Activated naive CD8-positive, alpha-beta T cell treated with anti-CD3 and anti-CD28 coated beads, Interleukin-2, amount 50 U/mL, for 24 hours (primary cell): ENCODE data around the gene BLACAT1.
"Not testable (repeated sequence)": the region's sequence is repeated elsewhere in the genome, so short reads cannot be mapped to it uniquely, and the experiment has no call there.

ENCODE experiments used
- ATAC-seq: fragments of 150-1000 bp; cut with Tn5 transposase; one replicate; pipeline ENCODE4 v1.10.0; 2021
- DNase-seq: peaks from one replicate; pipeline ENCODE4 v3.0.0; 2021
- H3K27ac Mint-ChIP-seq: one replicate; pipeline ENCODE4 v1.8.0; 2021; ENCODE audit warnings: mild to moderate bottlenecking, mixed read lengths
- H3K27me3 Mint-ChIP-seq: one replicate; pipeline ENCODE4 v1.8.0; 2021; ENCODE audit warnings: mixed read lengths
- H3K36me3 Mint-ChIP-seq: one replicate; pipeline ENCODE4 v1.8.0; 2021; ENCODE audit warnings: low read depth, mixed read lengths
- H3K4me1 Mint-ChIP-seq: one replicate; pipeline ENCODE4 v1.8.0; 2021; ENCODE audit warnings: mixed read lengths
- H3K4me3 Mint-ChIP-seq: one replicate; pipeline ENCODE4 v1.8.0; 2021; ENCODE audit warnings: mild to moderate bottlenecking, moderate library complexity, mixed read lengths
- H3K9me3 Mint-ChIP-seq: one replicate; pipeline ENCODE4 v1.8.0; 2021; ENCODE audit warnings: mixed read lengths

Gene BLACAT1

DNA sequence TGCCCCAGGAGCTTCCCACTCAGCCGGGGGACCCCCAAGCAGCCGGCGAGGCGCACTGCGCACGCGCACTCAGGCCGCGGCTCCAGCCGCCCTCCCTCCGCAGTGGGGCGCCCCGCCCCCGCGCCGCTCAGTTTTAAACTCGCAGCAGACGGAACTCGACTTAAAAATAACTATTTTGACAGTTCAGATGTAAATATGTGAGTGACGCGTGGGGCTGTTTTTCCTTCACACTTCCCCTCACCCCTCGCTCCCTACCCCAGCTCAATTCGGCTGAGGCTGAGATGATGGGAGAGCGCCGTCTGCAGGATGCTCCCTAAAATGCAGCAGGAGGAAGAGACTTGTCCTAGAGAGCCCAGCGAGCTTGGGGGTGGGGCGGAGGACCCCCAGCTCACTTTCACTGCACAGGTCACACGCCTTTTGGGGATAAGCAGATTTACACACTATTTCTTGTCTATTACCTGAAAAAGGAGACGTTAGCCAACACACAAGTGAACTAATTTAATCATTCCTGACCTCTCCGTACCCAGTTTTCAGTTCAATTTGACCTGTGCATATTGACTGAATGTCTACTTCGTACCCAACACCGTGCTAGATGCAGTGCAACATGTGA is 25.0 kb downstream of the BLACAT1 start:
- Mint-ChIP-seq H3K36me3 (no peaks in the 10 kb centered on the region), H3K9me3 (no peaks in the 10 kb centered on the region), H3K4me3 (peak overlapping the region; percentile 78), H3K4me1 (peaks cover 15% of the 10 kb centered on the region), H3K27ac (no peak overlapping the region), H3K27me3 (peaks cover 5% of the 10 kb centered on the region)
- ATAC-seq (peak; percentile 55), DNase-seq (peak; percentile 71)

DNA sequence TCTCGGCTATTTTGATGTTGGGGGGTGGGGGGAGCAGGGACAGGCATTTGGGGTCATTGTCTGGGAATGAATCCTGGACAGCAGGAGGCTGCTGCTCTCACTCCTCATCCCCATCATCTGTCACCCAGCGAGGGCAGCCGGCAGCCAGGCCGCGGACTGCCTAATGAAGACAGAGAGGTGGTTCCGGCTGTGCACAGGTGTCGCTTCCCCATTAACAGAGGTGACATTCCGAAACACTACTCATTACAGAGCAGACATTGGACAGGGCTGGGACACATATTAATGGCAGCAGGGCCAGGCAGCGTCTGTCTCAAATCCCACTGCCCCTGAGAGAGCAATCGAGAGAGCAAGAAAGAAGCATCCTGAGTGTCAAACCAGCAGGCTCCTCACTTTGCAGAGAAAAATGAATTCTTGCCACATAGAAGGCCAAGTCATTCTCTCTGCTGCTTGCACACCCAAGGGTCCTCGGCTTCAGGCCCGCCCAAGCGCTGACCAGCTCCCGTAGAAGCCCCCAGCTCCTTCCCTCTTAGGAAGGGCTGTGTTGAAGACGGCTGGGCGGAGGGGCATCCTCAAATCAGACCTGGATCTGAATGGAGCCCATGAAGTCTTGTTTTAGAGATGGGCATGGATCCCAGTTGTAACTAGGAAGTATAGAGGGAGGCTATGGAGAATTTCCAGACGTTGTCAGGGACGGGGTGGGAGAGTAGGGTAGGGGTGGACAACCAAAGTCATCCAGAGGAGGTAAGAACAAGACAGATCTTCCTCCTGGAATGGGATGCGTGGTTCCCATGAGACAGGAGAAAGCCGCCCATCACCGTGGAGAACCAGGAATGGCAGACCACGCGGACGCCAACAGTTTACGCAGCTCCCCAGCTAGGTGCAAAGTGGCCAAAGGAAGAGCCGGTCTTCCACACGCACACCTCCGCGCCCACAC is 25.8 kb downstream of the BLACAT1 start:
- Mint-ChIP-seq H3K27me3 (peaks cover 3% of the 10 kb centered on the region), H3K27ac (peak overlapping the region; percentile 30), H3K36me3 (no peaks in the 10 kb centered on the region), H3K4me1 (peaks cover 15% of the 10 kb centered on the region), H3K9me3 (no peaks in the 10 kb centered on the region), H3K4me3 (peak overlapping the region; percentile 78)
- DNase-seq (no peak), ATAC-seq (no peak)

DNA sequence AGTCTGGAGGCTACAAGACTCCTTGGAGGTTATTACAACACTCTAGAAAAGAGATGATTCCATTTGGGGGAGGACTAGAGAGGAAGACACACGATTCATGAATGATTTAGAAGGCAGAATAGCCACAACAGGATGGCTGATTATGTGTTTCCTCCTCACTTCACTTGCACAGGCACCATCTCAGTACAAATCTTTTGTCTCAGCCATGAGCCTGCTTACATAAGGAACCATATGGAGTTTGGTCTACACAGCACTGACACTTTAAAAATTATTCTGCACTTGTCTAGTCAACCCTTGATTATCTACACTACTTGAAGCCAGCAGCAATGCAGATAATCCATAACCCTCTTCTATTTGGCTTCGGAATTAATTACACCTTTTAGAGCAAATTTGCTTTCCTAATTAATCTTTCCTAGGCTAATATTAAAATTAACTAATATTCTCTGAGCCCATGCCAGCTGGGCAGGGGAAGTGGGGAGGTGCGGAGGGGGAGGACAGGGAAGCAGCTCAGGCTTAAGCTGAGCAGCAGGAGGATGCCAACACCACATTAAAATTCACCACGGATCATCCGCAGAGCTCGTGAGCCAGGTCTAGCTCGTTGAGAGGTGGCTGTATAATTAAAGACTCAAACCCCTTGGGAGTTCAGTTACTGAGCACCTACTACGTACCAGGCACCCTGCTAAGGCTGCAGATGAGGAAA is 30.8 kb downstream of the BLACAT1 start:
- H3K27ac Mint-ChIP-seq = no peak overlapping the region
- peaks cover 15% of the 10 kb centered on the region for H3K27me3 Mint-ChIP-seq
- DNase-seq = no peak
- H3K4me1 Mint-ChIP-seq = peaks cover 2% of the 10 kb centered on the region
- no peaks in the 10 kb centered on the region for H3K9me3 Mint-ChIP-seq
- no peak overlapping the region for H3K4me3 Mint-ChIP-seq
- no peak for ATAC-seq
- H3K36me3 Mint-ChIP-seq = no peaks in the 10 kb centered on the region

DNA sequence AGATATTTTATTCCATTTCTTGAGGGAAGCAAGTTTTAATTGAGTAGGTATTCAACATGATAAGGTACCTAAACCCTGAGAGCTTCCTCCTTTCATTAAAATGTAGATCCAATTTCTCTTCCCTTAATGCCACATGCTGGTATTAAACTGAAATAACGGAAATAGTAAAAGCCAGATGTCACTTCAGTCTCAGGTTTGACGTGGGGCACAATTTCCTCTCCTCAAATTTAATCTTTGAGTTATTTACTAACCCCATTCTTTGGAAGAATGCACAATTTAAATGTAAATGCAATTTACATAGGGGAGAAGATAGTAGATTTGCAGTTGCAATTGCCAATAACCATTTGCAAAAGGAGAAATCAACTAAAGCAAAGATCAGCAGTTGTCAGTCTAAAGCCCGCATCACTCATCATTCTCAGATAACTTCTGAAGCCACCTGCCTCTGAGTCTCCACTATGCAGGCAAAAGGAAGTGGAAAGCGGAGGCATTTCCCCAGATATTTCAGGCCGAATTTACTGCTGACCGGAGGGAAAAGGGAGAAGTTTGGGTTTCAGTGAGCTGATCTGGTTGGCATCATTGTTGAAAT is 31.9 kb downstream of the BLACAT1 start:
- Mint-ChIP-seq H3K9me3 (no peaks in the 10 kb centered on the region), H3K4me3 (no peak overlapping the region), H3K27me3 (peaks cover 15% of the 10 kb centered on the region), H3K36me3 (no peaks in the 10 kb centered on the region), H3K4me1 (no peaks in the 10 kb centered on the region), H3K27ac (no peak overlapping the region)
- ATAC-seq (no peak), DNase-seq (no peak)

DNA sequence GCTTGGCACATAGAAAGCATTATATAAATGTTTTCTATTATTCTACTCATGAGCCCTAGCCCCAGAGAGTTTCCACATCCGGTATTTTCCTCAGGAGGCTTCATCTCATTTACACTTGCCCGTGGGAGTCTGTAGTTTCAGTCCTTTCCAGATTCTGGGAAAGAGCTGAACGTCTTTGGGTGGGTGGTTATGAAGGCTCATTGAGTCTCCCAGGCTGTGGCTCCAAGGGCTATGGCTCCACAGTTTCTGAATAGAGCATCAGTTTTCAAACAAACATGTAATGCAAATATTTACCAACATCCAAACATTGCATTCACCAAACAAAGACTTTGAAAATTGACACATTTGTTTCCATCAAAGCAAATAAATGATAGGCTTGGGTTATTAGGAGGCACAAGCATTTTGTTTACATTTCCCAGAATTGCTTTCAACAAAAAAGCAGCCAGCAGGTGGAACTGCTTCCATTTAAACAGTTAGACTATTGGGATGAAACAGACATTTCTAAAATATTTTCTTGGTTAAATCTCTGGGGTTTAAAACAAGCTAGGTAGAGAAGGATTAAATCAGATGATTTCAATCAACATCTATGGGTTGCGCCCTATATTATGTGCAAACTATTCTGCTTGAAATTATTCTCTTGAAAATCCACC is 32.7 kb downstream of the BLACAT1 start:
- peaks cover 12% of the 10 kb centered on the region for H3K27me3 Mint-ChIP-seq
- DNase-seq = no peak
- no peaks in the 10 kb centered on the region for H3K36me3 Mint-ChIP-seq
- no peaks in the 10 kb centered on the region for H3K4me1 Mint-ChIP-seq
- no peak overlapping the region for H3K4me3 Mint-ChIP-seq
- ATAC-seq = no peak
- H3K27ac Mint-ChIP-seq = no peak overlapping the region
- H3K9me3 Mint-ChIP-seq = no peaks in the 10 kb centered on the region

DNA sequence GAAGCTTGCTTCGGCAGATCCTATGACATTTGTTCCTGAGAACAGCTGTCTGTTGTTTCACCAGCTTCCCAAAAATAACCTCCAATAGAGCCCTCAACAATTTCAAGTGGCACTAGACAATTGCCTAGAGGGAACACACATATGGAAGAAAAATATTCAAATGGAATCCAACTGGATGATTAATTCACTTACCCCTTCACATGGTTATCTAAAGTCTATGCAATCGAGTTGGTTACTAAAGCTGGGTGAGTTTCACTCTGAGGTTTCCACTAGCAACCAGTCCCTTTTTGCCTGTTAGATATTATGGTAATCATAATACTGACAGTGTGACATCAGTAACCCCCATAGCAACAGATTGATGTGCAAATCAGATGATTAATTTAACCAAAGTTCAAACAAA is 34.0 kb downstream of the BLACAT1 start, which contains the start of gene LEMD1:
Gene LEMD1, minus strand, starts transcription at position 259 of the 400 bp plus-strand sequence. CDS start 1,520 bp downstream, outside the sequence.
- no peak for ATAC-seq
- DNase-seq = no peak
- no peaks in the 10 kb centered on the region for H3K4me1 Mint-ChIP-seq
- H3K27me3 Mint-ChIP-seq = peaks cover 12% of the 10 kb centered on the region
- no peak within 1 kb of the TSS for H3K4me3 Mint-ChIP-seq
- H3K9me3 Mint-ChIP-seq = no peaks in the 10 kb centered on the region
- no peaks in the 10 kb centered on the region for H3K36me3 Mint-ChIP-seq
- H3K27ac Mint-ChIP-seq = no peak within 1 kb of the TSS

DNA sequence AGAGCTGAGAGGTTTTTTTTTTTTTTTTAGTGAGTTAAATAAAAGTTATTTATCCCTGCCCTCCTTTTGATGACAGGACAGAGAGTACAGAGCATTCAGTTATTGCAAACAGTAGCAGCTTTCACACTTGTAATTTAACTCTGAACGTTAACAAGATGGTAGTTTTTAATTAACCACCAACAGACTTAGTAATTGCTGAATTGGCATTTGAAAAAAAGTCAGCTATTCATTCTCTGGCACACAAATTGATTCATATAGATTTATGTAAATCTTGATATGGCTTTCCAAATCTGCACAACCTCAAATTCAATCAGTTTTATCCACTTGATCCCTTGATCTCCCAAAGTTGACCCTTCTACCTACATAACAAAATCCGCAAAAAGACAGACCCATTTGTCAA is 34.9 kb downstream of the BLACAT1 start:
- ATAC-seq (no peak), DNase-seq (no peak)
- no peaks in the 10 kb centered on the region for H3K9me3 Mint-ChIP-seq
- no peak overlapping the region for H3K4me3 Mint-ChIP-seq
- H3K36me3 Mint-ChIP-seq = no peaks in the 10 kb centered on the region
- H3K27me3 Mint-ChIP-seq = peaks cover 12% of the 10 kb centered on the region
- no peak overlapping the region for H3K27ac Mint-ChIP-seq
- no peaks in the 10 kb centered on the region for H3K4me1 Mint-ChIP-seq

DNA sequence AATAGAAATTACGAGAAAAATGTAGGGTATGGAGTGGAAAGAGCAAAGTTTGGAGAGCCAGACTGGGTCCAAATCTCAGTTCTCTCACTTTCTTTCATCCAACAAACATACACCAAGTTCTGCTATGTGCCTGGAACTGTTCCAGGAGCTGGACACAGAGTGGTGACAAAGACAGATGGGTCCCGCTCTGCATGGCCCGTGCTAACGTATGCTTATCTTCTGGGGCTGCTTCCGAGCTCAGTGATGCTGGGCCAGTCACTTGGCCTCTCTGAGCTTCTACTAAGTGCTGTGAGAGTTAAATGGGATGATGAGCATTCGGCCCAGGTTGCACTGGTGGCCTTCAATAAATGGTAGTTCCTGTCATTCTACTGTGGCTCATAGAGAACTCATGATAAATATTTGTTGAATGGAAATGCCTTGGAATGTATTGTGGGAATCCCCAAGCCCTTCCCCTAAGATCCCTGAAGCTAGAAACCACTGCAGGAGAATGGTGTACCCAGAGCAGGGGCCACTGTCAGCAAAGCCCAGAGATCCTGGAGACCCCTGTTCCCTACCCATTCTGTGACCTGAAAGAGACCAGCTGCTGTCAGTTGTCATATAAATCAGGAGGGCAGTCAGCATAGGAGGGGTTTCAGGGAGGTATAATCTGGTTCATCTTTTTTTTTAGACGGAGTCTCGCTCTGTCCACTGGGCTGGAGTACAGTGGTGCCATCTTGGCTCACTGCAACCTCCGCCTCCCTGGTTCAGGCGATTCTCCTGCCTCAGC is 37.8 kb downstream of the BLACAT1 start:
- Mint-ChIP-seq H3K27me3 (peaks cover 4% of the 10 kb centered on the region), H3K36me3 (no peaks in the 10 kb centered on the region), H3K27ac (no peak overlapping the region), H3K4me1 (no peaks in the 10 kb centered on the region), H3K4me3 (no peak overlapping the region), H3K9me3 (no peaks in the 10 kb centered on the region)
- DNase-seq (no peak), ATAC-seq (no peak)

DNA sequence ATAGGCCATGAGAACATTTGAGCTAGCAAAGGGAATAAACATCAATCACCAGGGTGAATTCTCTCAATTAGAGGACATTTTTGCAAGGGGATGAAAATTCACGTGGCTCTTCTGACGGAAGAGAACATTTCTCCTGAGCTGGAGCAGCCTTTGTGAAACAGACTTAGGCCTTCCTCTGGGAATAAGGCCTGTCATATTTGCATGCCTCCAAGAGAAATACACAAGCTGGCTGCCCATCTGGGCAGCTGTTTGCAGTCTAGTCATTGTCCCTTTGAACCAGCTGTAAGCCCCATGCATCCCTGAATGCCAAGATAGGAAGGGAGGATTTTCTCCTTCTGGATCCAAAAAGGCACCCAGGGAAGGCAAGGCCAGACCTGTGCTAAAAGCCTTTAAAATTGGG is 39.5 kb downstream of the BLACAT1 start:
- no peaks in the 10 kb centered on the region for H3K36me3 Mint-ChIP-seq
- H3K27ac Mint-ChIP-seq = no peak overlapping the region
- DNase-seq = no peak
- no peaks in the 10 kb centered on the region for H3K27me3 Mint-ChIP-seq
- H3K4me3 Mint-ChIP-seq = no peak overlapping the region
- H3K9me3 Mint-ChIP-seq = no peaks in the 10 kb centered on the region
- H3K4me1 Mint-ChIP-seq = no peaks in the 10 kb centered on the region
- no peak for ATAC-seq

DNA sequence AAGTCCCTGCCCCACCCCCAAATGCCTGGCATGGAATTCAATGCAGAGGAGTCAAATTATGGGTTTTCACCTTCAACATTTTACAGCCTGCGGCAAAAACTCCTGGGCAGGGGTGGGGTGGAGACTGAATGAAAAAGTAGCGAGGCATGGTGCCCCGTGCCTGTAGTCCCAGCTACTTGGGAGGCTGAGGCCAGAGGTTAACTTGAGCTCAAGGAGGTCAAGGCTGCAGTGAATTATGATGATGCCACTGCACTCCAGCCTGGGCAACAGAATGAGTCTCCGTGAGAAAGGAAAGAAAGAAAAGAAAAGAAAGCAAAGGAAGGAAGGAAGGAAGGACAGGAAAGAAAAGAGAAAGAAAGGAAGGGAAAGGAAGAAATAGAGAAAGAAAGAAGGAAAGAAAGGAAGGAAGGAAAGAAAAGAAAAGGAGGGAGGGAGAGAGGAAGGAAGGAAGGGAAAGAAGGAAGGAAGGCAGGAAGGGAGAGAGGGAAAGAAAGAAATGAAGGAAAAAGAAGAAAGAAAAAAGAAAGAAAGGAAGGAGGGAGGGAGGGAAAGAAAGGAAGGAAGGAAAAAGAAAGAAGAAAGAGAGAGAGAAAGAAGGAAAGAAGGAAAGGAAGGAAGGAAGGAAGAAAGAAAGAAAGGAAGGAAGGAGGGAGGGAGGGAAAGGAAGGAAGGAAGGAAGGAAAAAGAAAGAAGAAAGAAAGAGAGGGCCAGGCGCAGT is 45.1 kb downstream of the BLACAT1 start:
- ATAC-seq (no peak), DNase-seq (no peak)
- no peak overlapping the region for H3K27ac Mint-ChIP-seq
- peaks cover 5% of the 10 kb centered on the region for H3K4me1 Mint-ChIP-seq
- H3K4me3 Mint-ChIP-seq = no peak overlapping the region
- H3K27me3 Mint-ChIP-seq = no peaks in the 10 kb centered on the region
- no peaks in the 10 kb centered on the region for H3K9me3 Mint-ChIP-seq
- no peaks in the 10 kb centered on the region for H3K36me3 Mint-ChIP-seq

DNA sequence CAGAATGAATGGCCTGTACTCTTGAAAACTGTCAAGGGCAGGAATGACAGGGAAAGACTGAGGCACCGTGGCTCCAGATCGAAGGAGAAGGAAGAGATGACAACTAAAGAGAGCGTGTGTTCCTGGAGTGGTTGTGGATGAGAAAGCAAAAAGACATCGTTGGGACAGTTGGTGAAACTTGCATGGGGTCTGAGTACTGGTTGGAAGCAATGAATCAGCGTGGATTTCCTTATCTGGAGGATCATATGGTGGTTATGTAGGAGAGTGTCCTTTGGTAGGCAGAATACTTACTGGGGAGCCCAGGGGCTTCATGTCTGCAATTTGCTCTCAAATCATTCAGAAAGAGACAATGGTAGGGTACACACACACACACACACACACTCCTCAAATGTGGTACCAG is 47.9 kb downstream of the BLACAT1 start:
- Mint-ChIP-seq H3K4me3 (no peak overlapping the region), H3K9me3 (no peaks in the 10 kb centered on the region), H3K27me3 (peaks cover 1% of the 10 kb centered on the region), H3K27ac (no peak overlapping the region), H3K4me1 (peaks cover 5% of the 10 kb centered on the region), H3K36me3 (peaks cover 2% of the 10 kb centered on the region)
- no peak for ATAC-seq
- DNase-seq = no peak

DNA sequence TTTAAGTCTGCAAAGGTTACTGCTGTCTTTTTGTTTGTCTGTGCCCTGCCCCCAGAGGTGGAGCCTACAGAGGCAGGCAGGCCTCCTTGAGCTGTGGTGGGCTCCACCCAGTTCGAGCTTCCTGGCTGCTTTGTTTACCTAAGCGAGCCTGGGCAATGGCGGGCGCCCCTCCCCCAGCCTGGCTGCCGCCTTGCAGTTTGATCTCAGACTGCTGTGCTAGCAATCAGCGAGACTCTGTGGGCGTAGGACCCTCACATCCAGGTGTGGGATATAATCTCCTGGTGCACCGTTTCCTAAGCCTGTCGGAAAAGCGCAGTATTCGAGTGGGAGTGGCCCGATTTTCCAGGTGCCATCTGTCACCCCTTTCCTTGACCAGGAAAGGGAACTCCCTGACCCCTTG is 49.6 kb downstream of the BLACAT1 start:
- not testable (repeated sequence) for ATAC-seq, H3K36me3 Mint-ChIP-seq, DNase-seq, H3K27ac Mint-ChIP-seq, H3K9me3 Mint-ChIP-seq, H3K27me3 Mint-ChIP-seq, H3K4me1 Mint-ChIP-seq, H3K4me3 Mint-ChIP-seq
